ENCODE results near the gene WDFY1. TPM values are rescaled to one million over a fixed set of nuclear protein-coding genes. Genes with fewer than 3 reads are reported as not detected.

The WDFY1 gene
- total and polyA plus RNA-seq, 2 experiments from 2014 or later = 54.5 to 127 TPM

- peaks cover 19% of the 10 kb centered on the region; the same call in 2 of the 3 replicates for H3K36me3 Mint-ChIP-seq (ENCODE audit: low read depth)
- peaks cover 23% of the 10 kb centered on the region; the same call in 1 of the 2 replicates for H3K36me3 ChIP-seq (ENCODE audit: insufficient read depth)
- H3K9me2 ChIP-seq (ENCODE audit: insufficient read depth) = no peaks in the 10 kb centered on the region
- peaks cover 20% of the 10 kb centered on the region for H3K4me1 Mint-ChIP-seq
- no peaks in the 10 kb centered on the region for H3K27me3 ChIP-seq (ENCODE audit: insufficient read depth)
- H3K27ac Mint-ChIP-seq = no peak overlapping the region
- no peak overlapping the region for H3K27ac ChIP-seq (ENCODE audit: low read depth)
- no peaks in the 10 kb centered on the region for H3F3A ChIP-seq (replicated peaks; ENCODE audit: low read depth)
- no peak for DNase-seq (ENCODE audit: low spot score)
- no peak for ATAC-seq
- no peak for TF ChIP-seq EZH2 (IDR thresholded peaks at IDR 0.05; ENCODE audit: low read depth, unreplicated experiment)
- TF ChIP-seq ZNF462 (CRISPR knock-in tag; IDR thresholded peaks at IDR 0.05) = no peak
- no peak for TF ChIP-seq CREB1 (CRISPR knock-in tag; IDR thresholded peaks at IDR 0.05; ENCODE audit: low read depth)
- TF ChIP-seq STAT1 (IDR thresholded peaks at IDR 0.05; ENCODE audit: unreplicated experiment) = no peak
- TF ChIP-seq, protein P1, sequence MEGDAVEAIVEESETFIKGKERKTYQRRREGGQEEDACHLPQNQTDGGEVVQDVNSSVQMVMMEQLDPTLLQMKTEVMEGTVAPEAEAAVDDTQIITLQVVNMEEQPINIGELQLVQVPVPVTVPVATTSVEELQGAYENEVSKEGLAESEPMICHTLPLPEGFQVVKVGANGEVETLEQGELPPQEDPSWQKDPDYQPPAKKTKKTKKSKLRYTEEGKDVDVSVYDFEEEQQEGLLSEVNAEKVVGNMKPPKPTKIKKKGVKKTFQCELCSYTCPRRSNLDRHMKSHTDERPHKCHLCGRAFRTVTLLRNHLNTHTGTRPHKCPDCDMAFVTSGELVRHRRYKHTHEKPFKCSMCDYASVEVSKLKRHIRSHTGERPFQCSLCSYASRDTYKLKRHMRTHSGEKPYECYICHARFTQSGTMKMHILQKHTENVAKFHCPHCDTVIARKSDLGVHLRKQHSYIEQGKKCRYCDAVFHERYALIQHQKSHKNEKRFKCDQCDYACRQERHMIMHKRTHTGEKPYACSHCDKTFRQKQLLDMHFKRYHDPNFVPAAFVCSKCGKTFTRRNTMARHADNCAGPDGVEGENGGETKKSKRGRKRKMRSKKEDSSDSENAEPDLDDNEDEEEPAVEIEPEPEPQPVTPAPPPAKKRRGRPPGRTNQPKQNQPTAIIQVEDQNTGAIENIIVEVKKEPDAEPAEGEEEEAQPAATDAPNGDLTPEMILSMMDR (conservative IDR thresholded peaks at IDR 0.05; ENCODE audit: low read depth in 2 of 2) = no peak
- TF ChIP-seq, protein P2, sequence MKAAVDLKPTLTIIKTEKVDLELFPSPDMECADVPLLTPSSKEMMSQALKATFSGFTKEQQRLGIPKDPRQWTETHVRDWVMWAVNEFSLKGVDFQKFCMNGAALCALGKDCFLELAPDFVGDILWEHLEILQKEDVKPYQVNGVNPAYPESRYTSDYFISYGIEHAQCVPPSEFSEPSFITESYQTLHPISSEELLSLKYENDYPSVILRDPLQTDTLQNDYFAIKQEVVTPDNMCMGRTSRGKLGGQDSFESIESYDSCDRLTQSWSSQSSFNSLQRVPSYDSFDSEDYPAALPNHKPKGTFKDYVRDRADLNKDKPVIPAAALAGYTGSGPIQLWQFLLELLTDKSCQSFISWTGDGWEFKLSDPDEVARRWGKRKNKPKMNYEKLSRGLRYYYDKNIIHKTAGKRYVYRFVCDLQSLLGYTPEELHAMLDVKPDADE (IDR thresholded peaks at IDR 0.05) = no peak
- TF ChIP-seq JUNB (IDR thresholded peaks at IDR 0.05; ENCODE audit: unreplicated experiment) = no peak
- TF ChIP-seq, protein P3, sequence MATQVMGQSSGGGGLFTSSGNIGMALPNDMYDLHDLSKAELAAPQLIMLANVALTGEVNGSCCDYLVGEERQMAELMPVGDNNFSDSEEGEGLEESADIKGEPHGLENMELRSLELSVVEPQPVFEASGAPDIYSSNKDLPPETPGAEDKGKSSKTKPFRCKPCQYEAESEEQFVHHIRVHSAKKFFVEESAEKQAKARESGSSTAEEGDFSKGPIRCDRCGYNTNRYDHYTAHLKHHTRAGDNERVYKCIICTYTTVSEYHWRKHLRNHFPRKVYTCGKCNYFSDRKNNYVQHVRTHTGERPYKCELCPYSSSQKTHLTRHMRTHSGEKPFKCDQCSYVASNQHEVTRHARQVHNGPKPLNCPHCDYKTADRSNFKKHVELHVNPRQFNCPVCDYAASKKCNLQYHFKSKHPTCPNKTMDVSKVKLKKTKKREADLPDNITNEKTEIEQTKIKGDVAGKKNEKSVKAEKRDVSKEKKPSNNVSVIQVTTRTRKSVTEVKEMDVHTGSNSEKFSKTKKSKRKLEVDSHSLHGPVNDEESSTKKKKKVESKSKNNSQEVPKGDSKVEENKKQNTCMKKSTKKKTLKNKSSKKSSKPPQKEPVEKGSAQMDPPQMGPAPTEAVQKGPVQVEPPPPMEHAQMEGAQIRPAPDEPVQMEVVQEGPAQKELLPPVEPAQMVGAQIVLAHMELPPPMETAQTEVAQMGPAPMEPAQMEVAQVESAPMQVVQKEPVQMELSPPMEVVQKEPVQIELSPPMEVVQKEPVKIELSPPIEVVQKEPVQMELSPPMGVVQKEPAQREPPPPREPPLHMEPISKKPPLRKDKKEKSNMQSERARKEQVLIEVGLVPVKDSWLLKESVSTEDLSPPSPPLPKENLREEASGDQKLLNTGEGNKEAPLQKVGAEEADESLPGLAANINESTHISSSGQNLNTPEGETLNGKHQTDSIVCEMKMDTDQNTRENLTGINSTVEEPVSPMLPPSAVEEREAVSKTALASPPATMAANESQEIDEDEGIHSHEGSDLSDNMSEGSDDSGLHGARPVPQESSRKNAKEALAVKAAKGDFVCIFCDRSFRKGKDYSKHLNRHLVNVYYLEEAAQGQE (IDR thresholded peaks at IDR 0.05; ENCODE audit: unreplicated experiment) = no peak
- TF ChIP-seq EZH2phosphoT487 (IDR thresholded peaks at IDR 0.05; ENCODE audit: unreplicated experiment) = no peak
- H3K4me2 ChIP-seq = no peak overlapping the region
- peaks cover 11% of the 10 kb centered on the region for H3K4me1 ChIP-seq (ENCODE audit: insufficient read depth)
- H2AFZ ChIP-seq = no peak overlapping the region
- peaks cover 22% of the 10 kb centered on the region for H4K20me1 ChIP-seq (replicated peaks; ENCODE audit: insufficient read depth)
- peaks cover 29% of the 10 kb centered on the region for H3K79me2 ChIP-seq (replicated peaks; ENCODE audit: insufficient read depth)
- no peaks in the 10 kb centered on the region for H3K9me3 Mint-ChIP-seq
- H3K4me3 ChIP-seq = no peak overlapping the region
- no peaks in the 10 kb centered on the region for H3K27me3 Mint-ChIP-seq (ENCODE audit: insufficient read depth, low read depth, poor library complexity)
- H3K4me3 Mint-ChIP-seq = no peak overlapping the region
Observed at GRCh38 chr2:223905996-223906395, 39.1 kb downstream of the WDFY1 start.

Measured in GM23338 (cell line).